GM18505 (cell line): ENCODE data around the gene TAS2R43.
"Not testable (repeated sequence)": the region's sequence is repeated elsewhere in the genome, so short reads cannot be mapped to it uniquely, and the experiment has no call there.

Experiments used
- ATAC-seq: cut with Tn5 transposase; IDR thresholded peaks from one replicate; pipeline ENCODE4 v1.9.1; 2021; ENCODE audit not compliant: unreplicated experiment
- POLR2A ChIP-seq: IDR thresholded peaks from 4 replicates; pipeline ENCODE4 v1.6.1; 2011; ENCODE audit warnings: borderline replicate concordance; ENCODE audit not compliant: insufficient read depth, insufficient read length; ENCODE audit errors: extremely low read depth

Gene TAS2R43

GRCh38 chr12:11081987-11082386 is 10.1 kb downstream of the TAS2R43 start:
- TF ChIP-seq POLR2A, result no peak
- no peak for ATAC-seq

GRCh38 chr12:11078246-11078645 is 13.9 kb downstream of the TAS2R43 start:
- TF ChIP-seq POLR2A, result no peak
- ATAC-seq, result no peak

GRCh38 chr12:11075642-11076041 is 16.5 kb downstream of the TAS2R43 start:
- ATAC-seq, result no peak
- TF ChIP-seq POLR2A, result no peak

GRCh38 chr12:11071414-11071813 is 20.7 kb downstream of the TAS2R43 start:
- no peak for ATAC-seq
- no peak for TF ChIP-seq POLR2A

- ATAC-seq, result no peak
- no peak for TF ChIP-seq POLR2A
These were observed 21.1 kb downstream of the TAS2R43 start for GRCh38 chr12:11070999-11071398.

GRCh38 chr12:11069854-11070365 is 22.2 kb downstream of the TAS2R43 start:
- no peak for ATAC-seq
- no peak for TF ChIP-seq POLR2A

GRCh38 chr12:11067514-11067913 is 24.6 kb downstream of the TAS2R43 start:
- no peak for TF ChIP-seq POLR2A
- no peak for ATAC-seq

- not testable (repeated sequence) for ATAC-seq
These were observed 29.9 kb downstream of the TAS2R43 start, which contains the start of gene TAS2R46 for GRCh38 chr12:11062194-11062593. Gene TAS2R46, minus strand, starts transcription at chr12:11062294. Its CDS starts 0 bp downstream, at chr12:11062294.

GRCh38 chr12:11059784-11060183 is 32.3 kb downstream of the TAS2R43 start:
- ATAC-seq, result no peak
- TF ChIP-seq POLR2A, result no peak

GRCh38 chr12:11059041-11059440 is 33.1 kb downstream of the TAS2R43 start:
- no peak for ATAC-seq
- no peak for TF ChIP-seq POLR2A

GRCh38 chr12:11055306-11055705 is 36.8 kb downstream of the TAS2R43 start:
- no peak for ATAC-seq
- no peak for TF ChIP-seq POLR2A

GRCh38 chr12:11049806-11050531 is 42.1 kb downstream of the TAS2R43 start:
- not testable (repeated sequence) for ATAC-seq

- not testable (repeated sequence) for ATAC-seq
These were observed 50.7 kb downstream of the TAS2R43 start for GRCh38 chr12:11041366-11041765.
